VCaP (cell line): ENCODE data around the gene MACF1.

Experiments used
- H3K27ac ChIP-seq: fragments of 450-650 bp; 2 replicates; pipeline ENCODE4 v1.5.1; 2017
- CTCF ChIP-seq: fragments of 450-650 bp; conservative IDR thresholded peaks from 2 replicates; pipeline ENCODE4 v1.5.1; 2017; ENCODE audit warnings: mild to moderate bottlenecking, moderate library complexity

The MACF1 gene

DNA sequence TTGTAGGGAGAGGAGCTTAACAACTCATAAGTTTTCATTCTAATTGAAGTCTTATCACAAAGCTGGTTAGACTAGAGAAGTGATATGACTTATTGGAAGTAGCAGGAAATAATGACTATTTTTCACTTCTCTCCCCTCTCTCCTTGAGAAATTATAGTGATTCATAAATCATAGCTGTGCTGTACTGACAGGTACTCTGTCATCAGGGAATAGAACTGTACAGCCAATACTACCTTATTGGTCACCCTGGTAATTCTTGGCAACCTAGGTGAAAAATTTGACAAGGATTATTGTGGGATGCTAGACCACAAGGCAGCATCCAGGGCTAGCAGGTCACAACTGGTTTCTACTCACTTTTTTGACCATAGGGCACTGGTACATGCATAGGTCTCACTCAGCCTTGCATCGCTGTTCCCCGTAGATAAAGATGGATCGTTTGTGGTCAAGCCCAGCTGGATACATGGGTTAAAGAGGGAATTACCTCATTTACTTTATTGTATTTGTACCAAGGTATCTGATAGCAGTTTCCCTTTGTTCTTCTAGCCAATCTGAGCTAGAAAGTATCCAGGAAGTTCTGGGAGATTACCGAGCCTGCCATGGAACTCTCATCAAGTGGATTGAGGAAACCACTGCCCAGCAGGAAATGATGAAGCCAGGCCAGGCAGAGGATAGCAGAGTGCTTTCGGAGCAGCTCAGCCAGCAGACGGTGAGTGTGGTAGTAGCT lies 113.6 kb downstream of the MACF1 start:
- H3K27ac ChIP-seq, result no peak overlapping the region
- no peak for TF ChIP-seq CTCF

DNA sequence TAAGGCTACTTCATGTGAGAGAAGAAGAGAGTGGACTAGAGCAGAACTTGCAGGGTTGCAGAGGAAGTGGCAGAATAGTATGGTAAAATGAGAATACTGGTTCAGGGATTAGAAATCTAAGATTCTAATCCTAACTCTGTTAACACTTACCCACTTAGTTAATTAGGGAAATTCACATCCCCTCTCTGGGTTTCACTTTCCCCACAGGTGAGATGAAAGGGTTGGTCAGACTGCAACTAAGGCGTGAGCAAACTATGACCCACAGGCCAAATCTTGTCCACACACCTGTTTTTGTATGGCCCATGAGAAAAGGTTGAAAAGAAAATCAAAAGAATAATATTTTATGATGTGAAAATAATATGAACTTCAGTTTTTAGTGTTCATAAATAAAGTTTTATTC lies 117.5 kb downstream of the MACF1 start:
- H3K27ac ChIP-seq, result no peak overlapping the region
- no peak for TF ChIP-seq CTCF

DNA sequence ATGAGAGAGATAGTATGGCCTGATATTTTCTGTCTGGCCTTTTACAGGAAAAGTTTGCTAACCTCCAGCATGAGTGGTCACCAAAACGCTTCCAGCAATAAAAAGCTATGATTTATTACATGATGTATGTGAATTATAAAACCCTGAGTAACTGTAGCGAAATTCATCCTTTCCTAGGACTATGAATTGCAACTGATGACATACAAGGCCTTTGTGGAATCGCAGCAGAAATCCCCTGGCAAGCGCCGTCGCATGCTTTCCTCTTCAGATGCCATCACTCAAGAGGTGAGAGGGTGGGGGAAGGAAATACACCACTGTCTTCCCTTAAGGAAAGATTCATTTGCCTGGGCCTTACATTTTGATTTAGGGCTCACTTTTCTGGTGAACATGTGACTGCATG lies 117.9 kb downstream of the MACF1 start:
- no peak for TF ChIP-seq CTCF
- H3K27ac ChIP-seq, result no peak overlapping the region

DNA sequence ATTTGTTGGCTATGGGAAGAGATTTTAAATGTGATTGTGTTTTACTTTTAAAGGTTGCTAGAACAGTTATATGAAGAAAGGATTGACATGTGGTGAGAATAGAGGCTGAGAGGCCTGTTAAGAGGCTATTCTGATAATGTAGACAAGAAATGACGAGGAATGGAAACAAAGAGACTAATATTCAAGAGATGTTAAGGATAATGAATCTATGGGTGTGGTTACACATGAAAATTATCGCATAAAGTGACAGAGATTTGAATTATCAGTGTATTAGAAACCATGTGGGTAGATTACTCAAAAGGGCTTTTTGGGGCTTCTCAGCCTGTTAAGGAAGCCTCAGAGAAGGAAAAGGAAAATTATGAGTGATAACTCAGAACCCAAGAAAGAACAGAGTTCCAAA lies 120.4 kb downstream of the MACF1 start:
- no peak for TF ChIP-seq CTCF
- H3K27ac ChIP-seq, result no peak overlapping the region

DNA sequence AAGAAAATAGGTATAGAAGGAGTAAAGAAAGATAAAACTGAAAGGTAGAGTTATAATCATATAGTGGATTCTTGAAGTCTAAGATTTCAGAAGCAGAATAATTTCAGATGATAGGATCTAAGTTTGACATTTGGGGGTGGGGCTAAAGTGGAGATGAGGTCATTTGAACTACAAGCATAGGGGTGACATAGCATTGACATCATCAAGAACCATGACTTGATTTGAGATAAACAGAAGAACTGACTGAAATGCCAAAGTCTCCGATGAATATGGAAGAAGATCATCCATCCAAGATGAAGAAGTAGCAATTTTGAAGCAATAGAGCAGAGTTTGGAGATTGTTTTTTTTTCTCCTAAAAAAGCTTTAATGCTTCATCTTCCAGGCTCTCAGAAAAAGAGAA lies 122.3 kb downstream of the MACF1 start:
- H3K27ac ChIP-seq, result no peak overlapping the region
- no peak for TF ChIP-seq CTCF

- no peak for TF ChIP-seq CTCF
- no peak overlapping the region for H3K27ac ChIP-seq
Measured at GRCh38 chr1:39328095-39328494, 123.6 kb downstream of the MACF1 start.

GRCh38 chr1:39328586-39329121 lies 124.2 kb downstream of the MACF1 start:
- no peak for TF ChIP-seq CTCF
- no peak overlapping the region for H3K27ac ChIP-seq
